DMS53 treated with DMSO at 0.1 percent for 48 hours (cell line): ENCODE results near the gene PAWR.
"Not testable (repeated sequence)": the region's sequence is repeated elsewhere in the genome, so short reads cannot be mapped to it uniquely, and the experiment has no call there.

Source experiments
- DNase-seq: peaks from one replicate; lab custom pipeline; 2025; ENCODE audit not compliant: unreplicated experiment; lab: John Stamatoyannopoulos, UW

The PAWR gene

GRCh38 chr12:79596719-79597350, 93.9 kb downstream of the PAWR start:
- no peak for DNase-seq

DNA sequence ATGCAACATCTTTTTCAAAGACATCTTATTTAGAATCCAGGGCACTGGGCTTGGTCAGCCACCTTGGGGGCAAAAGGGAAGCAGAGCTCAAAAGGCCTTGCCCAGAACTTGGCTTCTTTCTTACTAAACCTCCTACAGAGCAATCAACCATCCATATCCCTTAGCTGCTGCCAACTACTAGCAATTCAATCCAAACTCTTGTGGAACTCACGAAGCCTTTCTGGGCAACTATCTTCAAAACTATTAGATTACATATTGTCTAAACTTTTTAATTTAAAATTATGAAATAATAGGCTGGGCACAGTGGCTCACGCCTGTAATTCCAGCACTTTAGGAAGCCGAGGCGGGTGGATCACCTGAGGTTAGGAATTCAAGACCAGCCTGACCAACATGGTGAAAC, 95.5 kb downstream of the PAWR start:
- DNase-seq: no peak

GRCh38 chr12:79592865-79593264, 97.9 kb downstream of the PAWR start:
- DNase-seq: no peak

DNA sequence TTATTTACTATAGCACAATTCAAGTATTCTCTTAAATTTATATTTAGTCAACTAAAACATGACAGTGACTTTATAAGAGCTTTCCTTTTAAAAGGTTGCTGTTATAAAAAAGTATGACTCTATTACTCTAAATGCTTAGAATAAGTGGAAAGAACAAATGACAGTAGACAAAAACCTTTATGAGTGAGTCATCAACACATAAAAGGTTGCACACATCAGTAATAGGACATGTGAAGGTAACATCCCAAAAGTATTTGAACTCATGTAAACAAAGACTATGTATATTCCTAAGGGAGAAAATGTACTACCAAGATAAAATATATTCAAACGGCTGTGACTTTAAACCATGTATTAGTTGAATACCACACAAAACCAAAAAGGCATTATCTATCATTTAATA, 98.8 kb downstream of the PAWR start:
- DNase-seq: no peak

DNA sequence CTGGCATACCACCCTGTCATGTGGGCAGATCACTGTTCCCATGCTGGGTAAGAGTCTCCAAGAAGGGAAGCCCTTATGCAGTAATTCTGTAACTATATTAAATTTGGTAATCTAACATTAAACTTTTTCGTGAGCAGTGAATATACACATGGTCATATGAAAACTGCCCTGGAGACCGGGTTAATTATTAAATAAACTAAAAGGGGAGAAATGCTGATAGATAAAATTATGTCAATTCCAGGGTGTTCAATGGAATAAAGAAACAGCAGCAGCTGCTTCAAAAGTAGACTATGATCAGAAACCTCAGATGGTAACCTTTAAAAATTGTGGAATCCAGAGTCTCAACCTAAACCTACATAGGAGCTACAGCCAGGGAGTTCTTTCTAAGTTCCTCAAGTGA, 100.0 kb downstream of the PAWR start:
- no peak for DNase-seq

DNA sequence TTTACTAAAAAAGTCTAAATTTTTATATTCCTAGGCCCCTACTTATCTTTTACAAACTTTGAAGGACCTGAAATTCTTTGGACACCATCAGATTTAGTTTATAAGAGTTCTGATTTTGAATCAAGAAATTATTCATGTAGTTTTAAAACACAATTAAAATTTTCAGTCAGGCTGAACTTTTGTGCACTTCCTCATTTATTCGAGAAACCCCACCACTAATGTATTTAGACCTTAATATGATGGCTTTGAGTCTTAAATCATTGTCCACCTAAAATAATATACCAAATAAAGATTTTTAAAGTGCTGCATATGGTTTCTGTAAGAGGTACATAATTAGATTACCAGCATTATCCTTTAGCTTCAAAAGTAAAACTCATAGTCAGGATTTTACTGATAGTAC, 103.4 kb downstream of the PAWR start:
- no peak for DNase-seq

DNA sequence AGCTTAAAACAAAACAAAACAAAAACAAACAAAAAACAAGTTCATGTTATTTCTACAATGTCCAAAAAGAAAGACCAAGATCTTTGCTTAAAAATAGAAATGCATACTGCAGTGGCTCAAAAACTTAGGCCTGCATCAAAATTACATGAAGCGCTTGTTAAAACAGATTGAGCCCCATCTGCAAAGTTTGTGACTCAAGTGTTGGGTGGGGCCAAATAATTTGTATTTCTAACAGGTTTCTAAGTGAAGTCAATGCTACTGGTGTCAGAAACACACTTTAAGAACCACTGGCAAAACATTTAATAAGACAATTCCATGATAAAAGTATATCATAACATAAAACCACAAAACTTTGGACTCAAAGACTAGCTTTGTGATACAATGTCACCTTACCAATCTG, 105.6 kb downstream of the PAWR start:
- no peak for DNase-seq

GRCh38 chr12:79573820-79574219, 116.9 kb downstream of the PAWR start:
- no peak for DNase-seq

GRCh38 chr12:79569679-79570078, 121.1 kb downstream of the PAWR start:
- no peak for DNase-seq

DNA sequence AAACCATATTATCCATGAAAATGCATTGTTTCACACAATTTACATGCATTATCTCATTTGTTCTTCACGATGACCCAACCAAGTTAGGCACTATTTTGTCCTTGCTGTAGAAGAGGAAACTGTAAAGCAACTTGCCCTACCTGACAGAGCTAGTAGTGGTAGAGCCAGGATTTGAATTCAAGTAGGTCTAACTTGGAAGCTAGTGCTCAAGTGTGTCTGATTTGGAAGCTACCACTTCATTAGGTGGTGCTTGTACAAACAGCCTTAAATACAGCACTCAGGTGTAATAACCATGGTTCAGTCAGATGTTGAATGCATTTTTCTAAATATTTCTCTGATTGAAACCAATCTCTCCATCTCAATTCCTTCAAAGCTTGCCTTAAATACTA, 123.6 kb downstream of the PAWR start:
- DNase-seq: no peak

DNA sequence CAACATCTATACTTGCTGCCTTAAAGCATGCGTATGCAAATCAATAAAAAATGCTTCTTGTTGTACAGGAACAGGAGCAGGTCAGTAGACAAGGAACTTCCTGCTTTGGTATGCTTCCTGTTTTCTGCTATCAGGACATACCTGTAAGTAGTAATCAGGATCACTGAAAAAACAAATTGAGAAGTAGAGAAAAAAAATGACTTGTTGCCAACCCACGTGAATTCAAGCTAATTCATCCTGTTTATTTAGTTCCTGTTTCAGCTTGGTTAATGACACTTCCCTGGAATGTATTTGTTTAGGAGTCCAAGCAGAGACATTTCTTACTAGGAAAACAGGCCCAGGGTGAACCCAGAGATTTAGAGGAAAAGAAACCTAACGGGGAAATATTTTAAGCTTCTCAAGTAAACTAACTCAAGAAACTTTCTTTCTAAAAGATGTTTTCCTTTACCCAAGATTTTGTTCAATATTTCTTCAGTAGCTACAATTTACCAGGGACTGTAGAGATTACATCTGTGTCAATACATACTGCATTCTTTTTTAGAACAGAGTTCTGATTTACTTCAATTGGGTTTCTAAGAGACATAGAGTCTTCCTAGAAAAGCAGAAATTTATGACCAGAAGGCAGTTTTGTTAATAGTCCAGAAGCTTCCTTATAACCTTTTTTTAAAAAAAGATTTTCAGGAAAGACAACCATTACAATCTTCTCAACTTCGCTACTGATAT, 124.2 kb downstream of the PAWR start:
- peak; percentile 75 for DNase-seq

DNA sequence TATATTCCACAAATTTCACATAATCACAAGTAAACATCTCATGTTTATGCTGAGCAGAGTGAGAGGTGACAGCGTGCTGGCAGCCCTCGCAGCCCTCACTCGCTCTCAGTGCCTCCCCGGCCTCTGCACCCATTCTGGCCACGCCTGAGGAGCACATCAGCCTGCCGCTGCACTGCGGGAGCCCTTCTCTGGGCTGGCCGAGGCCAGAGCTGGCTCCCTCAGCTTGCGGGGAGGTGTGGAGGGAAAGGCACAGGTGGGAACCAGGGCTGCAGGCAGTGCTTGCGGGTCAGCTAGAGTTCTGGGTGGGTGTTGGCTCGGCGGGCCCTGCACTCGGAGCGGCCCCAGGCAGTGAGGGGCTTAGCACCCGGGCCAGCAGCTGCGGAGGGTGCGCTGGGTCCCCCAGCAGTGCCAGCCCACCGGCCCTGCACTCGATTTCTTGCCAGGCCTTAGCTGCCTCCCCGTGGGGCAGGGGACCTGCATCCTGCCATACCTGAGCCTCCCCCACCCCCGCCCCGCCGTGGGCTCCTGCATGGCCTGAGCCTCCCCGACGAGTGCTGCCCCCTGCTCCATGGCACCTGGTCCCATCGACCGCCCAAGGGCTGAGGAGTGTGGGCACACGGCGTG, 125.9 kb downstream of the PAWR start:
- DNase-seq: not testable (repeated sequence)

DNA sequence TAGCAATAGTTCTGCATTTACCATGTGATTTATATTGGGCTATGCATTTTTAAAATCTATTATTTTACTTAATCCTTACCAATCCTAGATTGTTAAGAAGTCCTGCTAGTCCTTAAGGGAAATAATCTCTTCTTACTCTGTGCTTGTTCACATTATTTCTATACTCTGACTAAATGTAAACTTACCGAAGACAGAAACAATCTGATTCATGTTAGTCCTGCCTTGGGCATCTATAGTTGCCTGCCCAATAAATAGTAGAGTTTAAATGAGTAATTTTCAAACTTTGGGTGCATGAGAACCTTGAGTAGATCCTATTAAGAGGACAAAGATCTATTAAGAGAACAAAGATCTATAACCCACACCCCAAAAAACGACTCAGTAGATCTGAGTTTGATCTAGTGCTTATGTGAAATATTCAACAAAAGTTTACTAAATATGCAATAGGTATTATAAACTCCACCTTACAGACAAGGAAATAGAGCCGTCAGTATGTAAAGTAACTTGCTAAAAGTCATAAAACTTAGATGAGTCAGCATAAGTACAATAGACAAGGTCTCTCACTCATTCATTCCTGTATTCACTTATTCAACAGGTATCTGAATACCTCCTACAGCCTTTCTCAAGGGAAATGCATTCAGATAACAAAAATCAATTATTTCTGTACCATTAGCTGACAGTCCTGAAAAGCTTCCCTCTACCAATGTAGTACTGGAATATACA, 127.6 kb downstream of the PAWR start:
- no peak for DNase-seq

- DNase-seq: no peak
Measured at GRCh38 chr12:79561401-79562132, 129.2 kb downstream of the PAWR start.

- no peak for DNase-seq
Measured at GRCh38 chr12:79560225-79560889, 130.4 kb downstream of the PAWR start.

GRCh38 chr12:79559591-79559990, 131.2 kb downstream of the PAWR start:
- no peak for DNase-seq

GRCh38 chr12:79558924-79559469, 131.8 kb downstream of the PAWR start:
- DNase-seq: no peak

GRCh38 chr12:79557690-79558315, 133.0 kb downstream of the PAWR start:
- no peak for DNase-seq

DNA sequence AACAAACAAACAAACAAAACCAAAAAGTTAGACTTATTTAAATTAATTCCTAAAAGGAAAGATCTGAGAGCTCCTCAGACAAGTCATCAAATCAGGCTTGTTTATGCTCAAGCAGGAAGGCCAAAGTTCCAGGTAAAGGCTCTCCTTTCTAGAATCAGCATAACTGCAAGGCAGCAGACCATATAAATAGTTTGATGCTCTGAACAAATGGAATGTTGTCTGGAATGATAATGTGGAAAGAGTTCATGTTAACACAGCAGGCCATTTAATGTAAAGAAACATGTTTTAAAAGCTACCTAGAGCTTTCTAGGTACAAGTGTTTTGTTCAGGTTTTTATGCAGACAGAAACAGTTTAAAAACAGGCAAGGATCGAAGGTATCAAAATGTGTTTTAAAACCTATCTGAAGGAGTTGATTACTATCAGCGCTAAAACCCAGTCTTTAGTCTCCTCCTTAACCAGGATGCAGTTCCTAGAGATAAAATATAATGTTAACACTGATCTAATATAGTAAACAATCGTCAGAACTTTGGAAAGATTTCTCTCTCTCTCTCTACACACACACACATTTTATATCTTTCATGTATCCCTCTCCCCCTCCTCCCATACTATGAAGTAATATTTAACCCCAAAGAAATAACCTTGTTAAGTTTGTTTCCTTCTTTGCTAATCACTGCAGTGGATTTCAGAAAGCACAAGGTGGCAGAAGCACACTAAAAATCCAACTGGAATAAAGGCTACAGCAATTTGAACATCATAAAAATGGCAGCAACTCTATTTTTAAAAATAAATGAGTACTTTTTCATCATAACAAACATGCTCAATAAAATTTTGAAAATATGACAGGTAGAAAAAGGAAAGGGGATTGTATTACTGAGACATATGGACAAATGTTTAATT, 135.5 kb downstream of the PAWR start:
- peak; percentile 25 for DNase-seq
